NCI-H2029 treated with DMSO at 0.1 percent for 48 hours (cell line): ENCODE results near the gene ARL4D.
A peak's percentile ranks its signal among the peaks of the same experiment; 100 is the strongest.
"Not testable (repeated sequence)": the region's sequence is repeated elsewhere in the genome, so short reads cannot be mapped to it uniquely, and the experiment has no call there.

Experiments
- DNase-seq: peaks from one replicate; lab custom pipeline; 2025; lab: John Stamatoyannopoulos, UW

Gene ARL4D

DNA sequence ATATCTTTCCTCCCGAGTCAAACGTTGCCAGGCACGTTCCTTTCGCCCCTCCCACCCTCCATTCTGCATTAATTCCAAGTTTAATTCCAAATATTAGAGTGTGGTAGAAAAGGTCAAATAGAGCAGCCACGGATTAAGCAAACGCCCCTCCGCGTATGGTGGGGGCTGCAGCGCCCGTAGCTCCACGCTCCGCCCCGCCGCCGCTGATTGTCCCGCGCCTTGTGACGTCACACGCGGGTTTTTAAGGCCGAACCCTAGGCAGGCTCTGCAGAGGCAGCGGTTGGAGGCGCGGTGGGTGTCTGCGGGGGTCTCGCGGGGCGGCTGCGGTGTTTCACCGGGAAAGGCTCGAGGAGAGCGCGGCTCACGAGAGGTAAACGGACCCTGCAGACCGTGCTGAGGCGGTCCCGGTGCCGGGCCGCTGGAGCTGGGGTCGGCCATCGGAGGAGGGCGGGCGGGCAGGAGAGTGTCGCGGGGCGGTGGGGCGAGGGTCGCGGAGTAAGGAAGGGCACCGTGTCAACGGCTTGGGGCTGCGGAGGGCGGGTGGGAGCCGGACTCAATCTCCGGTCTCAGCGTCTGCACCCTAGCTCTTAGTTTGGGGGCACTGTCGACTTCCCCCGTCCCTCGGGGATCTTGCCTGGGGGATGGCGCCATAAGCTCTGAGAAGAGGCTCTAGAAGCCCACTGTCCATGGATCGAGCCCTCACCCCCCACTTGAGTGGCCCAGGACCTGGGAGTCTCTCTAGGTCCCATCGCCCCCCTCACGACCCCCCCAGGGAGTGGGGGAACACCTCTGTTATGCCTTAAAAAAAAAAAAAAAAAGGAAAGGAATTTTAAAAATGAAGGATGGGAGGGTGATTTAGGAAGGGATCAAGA, at the start of gene ARL4D:
Gene ARL4D (plus strand): TSS at position 270 of the 872 bp plus-strand sequence. CDS start 740 bp downstream, outside the sequence.
- peak; percentile 14 for DNase-seq

- no peak for DNase-seq
Observed at GRCh38 chr17:43349142-43349541, 49.7 kb upstream of the ARL4D start.

GRCh38 chr17:43350888-43351361, 47.9 kb upstream of the ARL4D start:
- no peak for DNase-seq

DNA sequence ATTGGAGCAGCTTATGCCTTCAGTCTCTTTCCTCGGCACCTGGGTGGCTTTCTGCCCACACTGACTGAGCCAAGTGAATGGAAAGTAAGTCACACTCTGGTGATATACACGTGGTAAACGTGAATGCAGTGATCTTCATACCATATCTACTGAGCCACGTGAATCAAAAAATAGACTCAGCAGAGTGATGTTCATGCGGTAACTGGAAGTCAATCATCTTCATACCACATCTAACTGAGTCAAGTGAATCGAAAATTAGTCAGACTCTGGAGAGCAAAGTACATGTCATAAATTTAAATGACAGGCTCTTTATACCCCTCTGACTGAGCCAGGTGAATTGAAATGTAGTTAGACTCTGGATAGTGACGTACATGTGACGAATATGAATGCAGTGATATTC, 47.1 kb upstream of the ARL4D start:
- no peak for DNase-seq

GRCh38 chr17:43352579-43353331, 46.0 kb upstream of the ARL4D start:
- DNase-seq, result no peak

GRCh38 chr17:43353393-43353792, 45.4 kb upstream of the ARL4D start:
- DNase-seq, result no peak

GRCh38 chr17:43354371-43354770, 44.4 kb upstream of the ARL4D start:
- DNase-seq, result no peak

GRCh38 chr17:43356450-43356849, 42.3 kb upstream of the ARL4D start:
- DNase-seq, result no peak

- no peak for DNase-seq
Observed at GRCh38 chr17:43356999-43357398, 41.8 kb upstream of the ARL4D start.

DNA sequence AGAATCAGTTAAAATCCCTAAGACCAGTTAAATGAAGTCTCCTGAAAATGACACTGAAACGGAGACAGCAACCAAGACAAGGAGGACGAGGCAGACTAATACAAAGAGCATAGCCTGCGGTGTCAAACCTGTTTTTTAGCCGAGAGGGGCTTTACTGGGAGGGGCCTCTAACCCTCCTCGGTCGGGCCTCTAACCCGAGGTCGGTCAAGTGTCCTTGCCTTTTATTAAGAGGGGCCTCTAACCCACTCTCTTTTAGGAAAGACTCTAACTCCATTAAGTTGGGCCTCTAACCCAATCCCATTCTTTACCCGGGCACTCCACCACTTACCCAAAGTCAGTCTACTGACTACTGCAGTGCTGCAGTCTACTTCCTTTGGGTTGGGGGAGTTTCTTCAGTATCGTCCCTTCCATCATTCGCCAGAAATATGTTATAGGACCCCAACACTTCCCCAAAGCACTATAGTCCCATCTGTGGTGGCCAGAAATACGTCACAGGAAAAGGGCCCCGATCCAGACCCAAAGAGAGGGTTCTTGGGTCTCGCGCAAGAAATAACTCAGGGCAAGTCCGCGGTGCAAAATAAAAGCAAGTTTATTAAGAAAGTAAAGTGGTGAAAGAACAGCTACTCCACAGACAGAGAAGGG, 39.2 kb upstream of the ARL4D start:
- DNase-seq, result no peak

DNA sequence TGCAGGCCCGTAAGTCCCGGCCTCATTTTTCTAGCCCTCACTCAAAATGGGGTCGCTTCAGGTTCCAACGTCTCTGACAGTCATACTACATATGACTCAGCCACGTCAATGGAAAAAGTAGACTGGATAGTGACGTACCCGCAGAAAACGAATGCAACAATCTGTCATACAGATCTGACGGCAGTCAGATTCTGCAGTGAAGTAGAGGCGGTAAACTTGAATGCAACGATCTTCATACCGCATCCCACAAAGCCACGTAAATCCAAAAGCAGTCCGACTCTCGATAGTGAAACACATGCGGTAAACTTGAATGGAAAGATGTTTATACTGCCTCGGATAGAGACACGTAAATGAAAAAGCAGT, 38.4 kb upstream of the ARL4D start:
- DNase-seq, result no peak

GRCh38 chr17:43360739-43361505, 37.9 kb upstream of the ARL4D start:
- DNase-seq, result peak; percentile 54

DNA sequence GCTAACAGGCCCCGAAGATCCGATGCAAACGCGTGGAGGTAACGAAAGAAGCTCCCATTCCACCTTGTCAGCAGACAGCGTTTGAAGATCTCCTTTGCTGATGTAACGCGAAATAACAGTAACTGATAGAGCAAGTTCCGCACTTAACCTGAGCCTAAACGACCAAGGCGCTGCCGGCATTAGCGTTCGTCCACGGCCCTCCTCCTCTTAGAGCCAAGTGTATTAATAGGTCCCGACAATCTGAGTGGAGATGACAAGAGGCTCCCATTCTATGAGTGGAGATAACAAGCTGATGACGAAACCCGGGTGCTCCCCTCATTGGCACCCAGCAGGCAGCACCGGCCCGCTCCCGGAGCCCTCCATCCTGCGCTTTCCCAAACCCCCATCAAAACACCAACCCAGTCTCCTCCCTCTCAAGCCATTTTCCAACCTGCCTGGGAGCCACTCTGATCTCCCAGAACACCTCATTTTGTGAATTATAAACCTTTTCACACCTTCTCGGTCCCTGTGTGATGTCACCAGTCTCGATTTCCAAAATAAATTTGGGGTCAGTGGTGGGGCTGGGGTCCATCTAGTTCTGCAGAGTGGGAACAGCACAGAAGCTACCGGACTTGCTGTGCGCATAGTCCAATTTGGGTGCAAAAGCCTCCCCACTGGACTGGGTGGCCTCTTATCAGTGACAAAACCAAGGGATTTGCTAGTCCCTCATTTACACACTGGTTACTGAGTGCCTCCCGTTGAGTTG, 35.4 kb upstream of the ARL4D start:
- DNase-seq, result no peak

GRCh38 chr17:43363926-43364285, 34.9 kb upstream of the ARL4D start:
- DNase-seq, result no peak

- no peak for DNase-seq
Observed at GRCh38 chr17:43365356-43365755, 33.4 kb upstream of the ARL4D start.

GRCh38 chr17:43365921-43366320, 32.9 kb upstream of the ARL4D start:
- DNase-seq, result not testable (repeated sequence)

DNA sequence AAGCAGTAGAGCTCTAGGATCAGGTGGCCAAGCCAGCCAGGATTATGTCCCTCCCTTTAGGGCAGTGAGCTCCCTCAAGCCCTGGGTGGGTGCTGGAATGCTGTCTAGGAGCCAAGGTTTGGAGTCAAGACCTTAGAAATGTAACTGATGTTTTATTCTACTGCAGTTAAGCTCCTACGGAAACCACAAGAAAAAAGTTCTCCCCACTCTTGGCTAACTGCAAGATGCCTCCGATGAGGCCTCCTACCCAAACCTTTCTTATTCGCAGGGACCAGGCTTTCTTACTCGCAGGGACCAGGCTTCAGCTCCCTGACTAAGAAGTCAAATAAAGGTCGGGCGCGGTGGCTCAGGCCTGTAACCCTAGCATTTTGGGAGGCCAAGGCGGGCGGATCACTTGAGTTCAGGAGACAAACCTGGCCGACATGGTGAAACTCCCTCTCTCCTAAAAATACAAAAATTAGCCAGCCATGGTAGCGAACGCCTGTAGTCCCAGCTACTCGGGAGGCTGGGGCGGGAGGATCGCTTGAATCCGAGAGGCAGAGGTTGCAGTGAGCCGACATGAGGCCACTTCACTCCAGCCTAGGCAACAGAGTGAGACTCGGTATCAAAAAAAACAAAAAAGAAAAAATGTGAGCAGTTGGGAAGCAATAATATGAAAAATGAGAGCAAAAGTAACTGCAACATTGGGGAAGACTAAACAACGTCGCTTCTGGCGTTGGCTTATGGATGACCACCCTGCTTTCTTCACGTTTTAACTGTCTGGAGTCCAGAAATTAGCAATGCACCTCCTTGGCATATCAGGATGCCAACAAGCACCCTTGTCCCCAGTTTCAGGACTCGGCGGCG, 31.7 kb upstream of the ARL4D start:
- no peak for DNase-seq

DNA sequence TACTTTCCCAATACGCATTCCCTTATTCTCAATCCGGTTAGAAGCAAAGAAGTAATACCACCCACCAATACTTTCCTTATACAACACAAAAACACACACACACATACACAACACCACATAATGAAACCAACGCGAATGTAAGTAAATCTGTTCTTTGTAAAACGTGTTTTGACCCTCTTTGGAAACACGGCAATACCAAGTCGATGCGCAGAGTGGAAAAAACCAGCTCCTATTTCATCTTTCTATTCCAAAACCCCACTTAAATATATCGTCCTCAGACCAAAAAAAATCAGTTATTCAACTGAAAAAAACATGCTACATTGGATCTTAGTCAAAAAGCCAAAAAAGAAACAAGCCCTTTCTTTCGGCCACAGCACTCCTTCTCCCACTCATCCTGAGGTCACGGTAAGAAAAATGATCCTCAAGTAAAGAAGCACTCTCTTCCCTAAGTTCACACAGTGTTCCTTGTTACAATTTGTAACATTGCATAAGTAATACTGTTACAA, 31.0 kb upstream of the ARL4D start:
- DNase-seq, result no peak

DNA sequence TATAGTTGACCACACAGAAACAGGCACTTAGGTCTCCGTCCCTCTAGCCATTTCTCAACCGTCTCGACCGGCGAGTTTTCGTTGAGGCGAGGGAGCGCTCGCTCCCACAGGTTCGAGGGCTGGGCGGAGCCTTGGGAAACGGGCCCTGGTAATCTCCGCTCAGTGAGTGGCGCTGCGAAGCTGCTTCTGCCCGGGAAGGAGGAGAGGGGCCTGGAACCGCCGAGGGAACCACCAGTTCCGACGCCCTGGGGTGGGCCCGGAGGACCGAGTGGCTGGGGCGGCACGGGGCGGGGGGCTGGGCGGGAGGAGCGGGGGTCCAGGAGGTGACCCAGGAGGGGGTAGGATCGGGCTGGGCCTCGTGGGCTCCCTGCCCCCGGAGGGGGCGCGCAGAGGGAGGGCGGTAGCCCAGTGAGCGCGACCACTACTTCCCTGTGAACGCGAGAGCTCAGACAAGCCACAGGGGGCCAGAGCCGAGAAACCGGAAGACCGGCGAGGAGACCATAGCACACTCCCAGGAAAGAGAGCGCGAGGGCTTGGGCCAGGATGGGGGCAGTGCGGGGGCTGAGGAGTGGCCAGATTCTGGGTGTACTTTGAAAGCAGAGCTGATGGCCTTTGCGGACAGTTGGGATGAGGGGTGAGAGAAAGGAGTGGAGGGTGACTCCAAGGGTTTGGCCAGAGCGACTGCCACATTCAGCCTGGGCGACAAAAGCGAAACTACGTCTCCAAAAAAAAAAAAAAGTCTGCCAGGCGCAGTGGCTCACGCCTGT, 29.9 kb upstream of the ARL4D start:
- DNase-seq, result peak; percentile 58
